OCI-LY3 (cell line): ENCODE measurements around the gene B3GALT5.

Source experiments
- CTCF ChIP-seq: fragments of 200-600, 300-600 bp; sonication (generic); IDR thresholded peaks from 2 replicates; pipeline ENCODE4 v1.5.1; 2014; ENCODE audit warnings: antibody characterized with exemption, low read length, low read depth
- EZH2phosphoT487 ChIP-seq: fragments of 200-600 bp; shearing (Covaris generic); IDR thresholded peaks from 2 replicates; pipeline ENCODE4 v1.6.1; 2018; ENCODE audit warnings: antibody characterized with exemption, mixed run types, low read depth

DNA sequence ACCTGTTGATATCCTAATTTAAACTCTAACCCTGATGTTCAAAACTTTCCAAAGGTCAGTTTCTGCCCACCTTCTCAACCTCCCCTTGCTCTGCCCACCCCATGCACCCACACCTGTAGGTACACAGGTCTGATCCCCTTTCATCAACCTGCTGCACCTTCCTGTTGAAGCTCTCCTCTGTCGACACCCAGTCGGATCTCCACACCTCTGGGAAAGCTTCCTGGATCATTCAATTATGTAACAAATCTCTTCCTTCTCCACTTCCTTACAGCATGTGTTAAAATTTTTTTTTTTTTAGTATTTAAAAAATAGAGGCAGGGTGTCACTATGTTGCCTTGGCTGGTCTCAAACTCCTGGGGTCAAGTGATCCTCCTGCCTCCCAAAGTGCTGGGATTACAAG lies 87.6 kb downstream of the B3GALT5 start:
- TF ChIP-seq CTCF (no peak), EZH2phosphoT487 (no peak)
